A549 (cell line): ENCODE results near the gene CCDC12. TPM values are rescaled to one million over a fixed set of nuclear protein-coding genes. Genes with fewer than 3 reads are reported as not detected.

Source experiments
- ATAC-seq, 2 experiments: fragments of 200-7000 bp in 1 of 2; fragments of >200 bp in 1 of 2; cut with Nextera tagmentation in 1 of 2; cut with Tn5 transposase in 1 of 2; 3 replicates each; pipeline versions ENCODE4 v1.8.0 to v1.9.1; 2018 to 2020; ENCODE audit warnings: mild to moderate bottlenecking in 1 of 2, moderate library complexity in 1 of 2
- CTCF ChIA-PET: fragments of 300-600 bp; sonication (Branson Sonifier 250); formaldehyde crosslinking; extraction: SDS; loops from one replicate; lab custom pipeline; 2021; ENCODE audit warnings: antibody characterized with exemption, inconsistent platforms; lab: Yijun Ruan, JAX
- POLR2A ChIA-PET: fragments of 350-600 bp; formaldehyde crosslinking; extraction: SDS; loops from one replicate; lab custom pipeline; 2021; ENCODE audit warnings: antibody characterized with exemption, inconsistent platforms; lab: Yijun Ruan, JAX
- DNase-seq, 2 experiments: peaks; one replicate each; pipeline versions ENCODE4 v3.0.0 to v3.0.0-alpha.2; 2011 to 2016; ENCODE audit warnings: low read depth in 1 of 2, low spot score in 1 of 2
- FAIRE-seq: peaks from 2 replicates; lab custom pipeline; 2011; peaks lifted over from hg19 to GRCh38; lab: Jason Lieb, UNC
- H3K27ac ChIP-seq, 2 experiments: fragments of >200 bp; sonication (Bioruptor Twin); formaldehyde crosslinking; 3 replicates each; pipeline ENCODE4 v1.5.1; 2016 to 2017
- H3K4me1 ChIP-seq: fragments of >200 bp; sonication (Bioruptor Twin); formaldehyde crosslinking; 3 replicates; pipeline ENCODE4 v1.6.1; 2016
- H3K4me2 ChIP-seq: fragments of >200 bp; sonication (Bioruptor Twin); formaldehyde crosslinking; 3 replicates; pipeline ENCODE4 v1.6.1; 2016
- H3K4me3 ChIP-seq: fragments of >200 bp; sonication (Bioruptor Twin); formaldehyde crosslinking; 3 replicates; pipeline ENCODE4 v1.5.1; 2016
- H3K9me3 ChIP-seq: fragments of >200 bp; sonication (Bioruptor Twin); formaldehyde crosslinking; 3 replicates; pipeline ENCODE4 v1.6.1; 2016
- BCL3 ChIP-seq: fragments of >200 bp; sonication (Bioruptor Twin); formaldehyde crosslinking; IDR thresholded peaks from 3 replicates; pipeline ENCODE4 v1.6.1; 2016
- CEBPB ChIP-seq, 2 experiments: fragments of >200 bp in 1 of 2; sonication (Bioruptor Twin) in 1 of 2; formaldehyde crosslinking in 1 of 2; IDR thresholded peaks; 2 replicates each; pipeline ENCODE4 v1.6.1; 2012 to 2016
- CHD4 ChIP-seq: fragments of 200-600 bp; sonication (generic); IDR thresholded peaks from 2 replicates; pipeline ENCODE4 v1.6.1; 2016; ENCODE audit warnings: antibody characterized with exemption, mild to moderate bottlenecking, borderline replicate concordance
- CTCF ChIP-seq: fragments of >200 bp; sonication (Bioruptor Twin); formaldehyde crosslinking; IDR thresholded peaks from 3 replicates; pipeline ENCODE4 v1.5.1; 2016
- EP300 ChIP-seq, 2 experiments: fragments of >200 bp; sonication (Bioruptor Twin); formaldehyde crosslinking; IDR thresholded peaks; 2 replicates in 1 of 2; 3 replicates in 1 of 2; pipeline ENCODE4 v1.6.1; 2016 to 2017
- ESRRA ChIP-seq: fragments of 150-350 bp; IDR thresholded peaks from 2 replicates; pipeline ENCODE4 v1.6.1; 2014; ENCODE audit warnings: mild to moderate bottlenecking, low read length, borderline replicate concordance
- HDAC2 ChIP-seq: fragments of 200-600 bp; sonication (generic); IDR thresholded peaks from 2 replicates; pipeline ENCODE4 v1.6.1; 2016
- HES2 ChIP-seq: fragments of >200 bp; sonication (Bioruptor Twin); formaldehyde crosslinking; IDR thresholded peaks from 2 replicates; pipeline ENCODE4 v1.6.1; 2016
- HMGXB4 ChIP-seq: fragments of 250-450 bp; sonication (Bioruptor Pico); IDR thresholded peaks from 2 replicates; pipeline ENCODE4 v1.5.0; 2021; ENCODE audit warnings: mild to moderate bottlenecking, moderate library complexity, borderline replicate concordance
- KDM1A ChIP-seq: fragments of 200-600 bp; sonication (generic); IDR thresholded peaks from 2 replicates; pipeline ENCODE4 v1.6.1; 2016; ENCODE audit warnings: low read depth, mild to moderate bottlenecking
- MAFK ChIP-seq: fragments of 450-650 bp; IDR thresholded peaks from 2 replicates; pipeline ENCODE4 v1.6.1; 2014; ENCODE audit not compliant: partially characterized antibody
- MYC ChIP-seq: IDR thresholded peaks from 2 replicates; pipeline ENCODE4 v1.6.1; 2012; ENCODE audit warnings: mild to moderate bottlenecking, inconsistent platforms, low read length, improper control_type of control experiment, borderline replicate concordance
- NPAS2 ChIP-seq: fragments of 250-450 bp; sonication (Bioruptor Pico); IDR thresholded peaks from 2 replicates; pipeline ENCODE4 v1.8.0; 2022; ENCODE audit warnings: mild to moderate bottlenecking, moderate library complexity, borderline replicate concordance
- PBX3 ChIP-seq: IDR thresholded peaks from 2 replicates; pipeline ENCODE4 v1.6.1; 2012
- REST ChIP-seq: fragments of 200-600 bp; sonication (generic); IDR thresholded peaks from 2 replicates; pipeline ENCODE4 v1.6.1; 2016; ENCODE audit warnings: antibody characterized with exemption, mild to moderate bottlenecking, moderate library complexity
- RNF2 ChIP-seq: fragments of 200-600 bp; sonication (generic); IDR thresholded peaks from 2 replicates; pipeline ENCODE4 v1.6.1; 2016; ENCODE audit warnings: low read depth, mild to moderate bottlenecking, antibody characterized with exemption, moderate library complexity, borderline replicate concordance
- SMC3 ChIP-seq: fragments of >200 bp; sonication (Bioruptor Twin); formaldehyde crosslinking; IDR thresholded peaks from 3 replicates; pipeline ENCODE4 v1.6.1; 2018; ENCODE audit warnings: inconsistent platforms
- USF2 ChIP-seq: fragments of 450-650 bp; IDR thresholded peaks from 2 replicates; pipeline ENCODE4 v1.6.1; 2014; ENCODE audit warnings: antibody characterized with exemption
- ZC3H11A ChIP-seq: fragments of 450-650 bp; IDR thresholded peaks from 2 replicates; pipeline ENCODE4 v1.6.1; 2014; ENCODE audit warnings: antibody characterized with exemption, mild to moderate bottlenecking
- ZFP36 ChIP-seq: fragments of 450-650 bp; IDR thresholded peaks from 2 replicates; pipeline ENCODE4 v1.6.1; 2014; ENCODE audit warnings: borderline replicate concordance; ENCODE audit not compliant: partially characterized antibody
- WGBS: methylation state at CpG from one replicate; pipeline ENCODE4 v1.1.6; 2017; ENCODE audit errors: missing lambda C conversion rate; 5-methylcytosine and 5-hydroxymethylcytosine counted together
- polyA plus RNA-seq, 4 experiments: library from polyadenylated mRNA; depleted of rRNA in 3 of 4; stranded (reverse); fragments of >200 nt; fragmentation: RNase III in 1 of 4; extraction: RNeasy Plus Mini Kit Qiagen cat#74134 plus additional on column Dnase treatment in 1 of 4; gene quantifications; 2 replicates in 3 of 4; 3 replicates in 1 of 4; pipeline ENCODE4 v1.2.3, GENCODE V29; 2011 to 2017

The CCDC12 gene
- polyA plus RNA-seq, 2 of the 4 experiments (the other 2 are of a cell fraction), result 34.8 to 81.0 TPM

- 100% methylated on average over 1 of the region's 1 CpG for WGBS
- no peak for FAIRE-seq
- Histone ChIP-seq H3K4me3 (no peak overlapping the region), H3K27ac (no peak overlapping the region), H3K9me3 (no peaks in the 10 kb centered on the region), H3K4me2 (no peak overlapping the region), H3K4me1 (peaks cover 9% of the 10 kb centered on the region; the same call in 1 of the 3 replicates)
- POLR2A ChIA-PET, result no interaction called here
- CTCF ChIA-PET, result interaction anchor here (1.4 to 3.2 kb wide), 3 partner anchors 18 to 185 kb away, joined by 4 to 18 read pairs (median 6); no protein-coding TSS in a partner anchor
- TF ChIP-seq REST (no peak), HMGXB4 (CRISPR knock-in tag) (no peak), PBX3 (no peak), HDAC2 (no peak), MAFK (no peak), KDM1A (no peak), CTCF (no peak), ZC3H11A (no peak), USF2 (no peak), BCL3 (no peak), HES2 (no peak), MYC (no peak), CHD4 (no peak), RNF2 (no peak), EP300 (IDR thresholded peaks at IDR 0.05) (no peak), CEBPB (IDR thresholded peaks at IDR 0.05) (no peak), ESRRA (no peak), NPAS2 (CRISPR knock-in tag) (no peak), SMC3 (no peak), ZFP36 (no peak)
- no peak for DNase-seq
- ATAC-seq, result no peak
Measured at GRCh38 chr3:46890132-46890531, 86.4 kb downstream of the CCDC12 start.
